GM19397 (cell line): Measurements from ENCODE around the gene CDKAL1.
A peak's percentile ranks its signal among the peaks of the same experiment; 100 is the strongest.

Experiments
- ATAC-seq: cut with Tn5 transposase; IDR thresholded peaks from one replicate; pipeline ENCODE4 v1.9.1; 2021; ENCODE audit warnings: mild to moderate bottlenecking, moderate library complexity; ENCODE audit not compliant: unreplicated experiment

Gene CDKAL1

DNA sequence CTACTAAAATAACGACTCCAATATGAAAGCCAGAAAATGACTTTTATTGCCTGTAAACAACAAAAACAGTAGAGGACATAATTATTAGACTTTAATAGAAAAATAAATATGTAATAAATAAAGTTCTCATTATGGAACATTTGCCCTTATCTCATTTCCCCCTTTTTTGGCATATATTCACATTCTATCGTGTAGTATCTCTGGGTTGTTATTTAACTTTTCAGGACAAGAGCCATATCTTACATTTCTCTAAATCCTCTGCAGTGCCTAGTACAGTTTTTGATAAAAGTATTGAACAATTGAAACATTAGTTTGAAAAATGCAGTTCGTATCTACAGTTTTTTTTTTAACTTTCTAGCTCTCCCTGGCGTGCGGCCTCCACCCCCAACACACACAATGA, 617.3 kb downstream of the CDKAL1 start:
- ATAC-seq: no peak

DNA sequence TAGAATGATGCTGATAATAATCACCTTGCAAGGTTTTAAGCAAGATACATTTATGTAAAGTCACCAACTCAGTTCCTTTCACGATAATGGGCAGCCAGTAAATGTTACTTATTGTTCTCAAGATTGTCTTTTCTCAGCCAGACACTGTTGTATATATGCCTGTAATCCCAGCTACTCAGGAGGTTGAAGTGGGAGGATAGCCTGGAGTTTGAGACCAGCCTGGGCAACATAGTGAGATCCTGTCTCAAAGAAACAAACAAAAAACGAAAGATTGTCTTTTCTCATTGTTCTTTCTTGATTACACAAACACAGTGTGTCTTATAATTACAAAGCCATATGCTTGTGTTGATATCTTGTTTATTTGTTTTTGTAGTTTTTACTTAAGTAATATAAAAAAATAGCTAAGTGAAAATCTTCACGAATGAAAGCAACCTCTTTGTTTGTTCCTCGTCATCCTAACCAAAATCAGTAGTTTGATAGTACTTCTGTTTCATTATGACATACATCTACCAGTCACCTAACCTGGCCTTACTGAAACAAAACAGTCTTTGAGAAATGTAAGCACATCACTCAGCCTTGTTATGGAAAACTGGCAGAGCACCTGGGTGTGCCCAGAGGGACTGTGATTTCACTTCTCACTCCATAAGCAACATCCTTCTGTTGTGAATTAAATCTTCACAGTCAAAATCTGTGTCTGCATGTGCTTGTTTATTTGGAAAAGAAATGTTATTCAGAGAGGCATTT, 623.1 kb downstream of the CDKAL1 start:
- ATAC-seq: peak; percentile 63

DNA sequence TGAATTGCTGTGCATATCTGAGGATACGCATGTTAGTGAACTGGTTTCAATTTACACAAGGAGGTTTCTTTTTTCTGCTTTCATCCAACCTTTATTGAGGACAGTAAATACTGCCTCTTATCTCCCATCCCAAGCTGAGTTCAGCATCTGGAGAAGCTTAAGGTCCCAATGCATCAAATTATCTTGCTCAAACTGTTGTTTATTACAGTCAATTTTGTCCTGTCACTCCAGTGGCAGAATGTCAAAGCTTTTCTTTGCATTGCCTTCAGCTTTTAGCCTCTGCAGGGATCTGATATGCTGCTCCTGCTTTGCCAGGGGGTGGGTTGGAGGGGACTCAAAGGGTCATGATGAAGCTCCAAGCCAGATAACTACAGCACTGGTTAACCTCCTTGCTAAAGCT, 623.9 kb downstream of the CDKAL1 start:
- ATAC-seq: no peak

DNA sequence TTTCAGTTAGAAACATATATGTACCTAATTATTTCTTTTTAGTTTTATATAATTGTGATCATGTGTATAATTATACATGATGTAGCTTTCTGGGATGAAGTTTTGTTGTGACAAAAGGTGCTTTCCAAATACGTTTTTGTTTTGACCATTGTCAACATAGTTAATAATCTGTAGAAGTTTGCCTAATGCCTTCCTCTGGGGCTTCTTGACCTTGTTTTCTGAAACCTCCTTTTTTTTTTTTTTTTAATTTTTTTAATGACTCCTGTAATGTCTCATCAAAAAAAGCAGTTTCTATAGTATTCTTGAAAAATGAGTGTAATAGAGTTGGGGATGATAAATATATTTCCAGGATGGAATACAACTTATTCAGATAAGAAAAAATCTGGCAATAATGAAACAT, 624.6 kb downstream of the CDKAL1 start:
- peak; percentile 46 for ATAC-seq

DNA sequence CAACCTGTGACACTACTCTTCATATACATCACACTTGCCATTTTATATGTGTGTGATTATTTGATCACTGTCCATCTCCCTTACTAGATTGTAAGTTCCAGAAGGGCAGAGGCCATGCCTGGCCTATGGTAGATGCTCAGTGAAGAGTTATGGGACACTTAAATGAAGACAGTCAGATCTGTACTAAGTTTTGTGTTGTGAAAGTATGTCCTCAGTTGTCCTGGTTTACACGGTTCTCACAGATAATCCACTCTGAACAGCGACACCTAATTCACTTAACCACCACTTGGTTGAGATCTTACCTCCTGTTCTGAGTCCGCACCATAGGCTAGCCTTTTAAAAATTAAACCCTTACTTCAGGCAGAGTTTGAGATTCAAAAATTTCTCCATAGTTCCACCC, 625.2 kb downstream of the CDKAL1 start:
- no peak for ATAC-seq

DNA sequence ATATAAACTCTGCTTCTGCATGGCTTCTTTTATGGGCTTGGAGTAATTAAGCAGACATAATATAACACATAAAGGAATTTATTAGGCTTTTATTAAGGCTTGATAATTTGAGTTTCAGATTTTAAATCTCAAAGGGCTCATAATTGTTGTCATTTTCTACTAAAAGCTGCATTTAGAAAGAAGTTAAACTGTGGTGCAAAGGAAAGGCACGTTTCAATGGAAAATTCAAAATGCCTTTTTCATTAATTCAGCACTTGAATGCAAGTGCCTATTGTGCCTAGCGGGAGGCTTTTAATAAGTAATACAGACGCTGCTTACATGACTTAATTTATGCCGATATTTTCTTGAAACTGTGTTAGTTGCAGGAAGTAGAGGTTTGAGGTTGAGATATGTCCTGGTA, 627.5 kb downstream of the CDKAL1 start:
- ATAC-seq: no peak

DNA sequence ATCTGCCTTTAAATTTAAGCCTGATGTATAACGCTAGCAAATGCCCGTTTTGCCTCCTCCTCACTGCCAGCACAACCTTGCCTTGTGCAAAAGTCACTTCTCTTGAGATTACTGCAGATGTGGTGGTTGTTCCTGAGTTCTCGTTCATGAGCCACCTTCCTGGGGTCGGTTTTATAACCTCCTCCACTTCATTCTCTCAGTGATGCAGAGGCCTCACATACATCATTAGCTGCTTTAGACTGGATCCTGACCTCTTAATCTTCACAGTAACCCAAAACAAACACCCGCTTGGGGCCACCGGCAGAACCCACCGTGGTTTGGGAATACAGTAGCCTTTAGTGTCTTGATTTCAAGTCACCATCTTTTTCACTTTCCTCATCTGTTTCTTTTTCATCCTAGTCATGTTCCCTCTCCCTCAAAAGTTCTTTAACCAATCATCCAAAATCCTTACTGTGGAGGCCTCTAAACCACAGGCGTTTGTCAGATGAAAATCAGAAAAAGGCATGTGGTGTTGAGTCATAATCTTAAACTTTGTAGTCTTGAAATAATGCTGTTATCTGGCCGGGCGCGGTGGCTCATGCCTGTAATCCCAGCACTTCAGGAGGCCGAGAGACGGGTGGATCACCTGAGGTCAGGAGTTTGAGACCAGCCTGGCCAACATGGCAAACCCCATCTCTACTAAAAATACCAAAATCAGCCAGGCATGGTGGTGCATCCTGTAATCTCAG, 629.0 kb downstream of the CDKAL1 start:
- ATAC-seq: no peak

DNA sequence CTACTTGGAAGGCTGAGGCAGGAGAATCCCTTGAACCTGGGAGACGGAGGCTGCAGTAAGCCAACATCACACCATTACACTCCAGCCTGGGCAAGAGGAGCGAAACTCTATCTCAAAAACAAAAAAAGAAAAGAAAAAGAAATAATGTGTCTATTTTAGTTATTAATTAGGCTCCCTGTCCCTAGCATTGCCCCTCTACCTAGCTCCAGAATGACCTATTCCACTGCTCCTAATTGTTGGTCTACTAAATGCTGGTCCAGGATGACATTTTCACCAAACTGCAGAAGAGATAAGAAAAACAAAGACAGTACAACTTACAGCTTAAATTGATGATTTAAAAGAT, 629.6 kb downstream of the CDKAL1 start:
- ATAC-seq: no peak

DNA sequence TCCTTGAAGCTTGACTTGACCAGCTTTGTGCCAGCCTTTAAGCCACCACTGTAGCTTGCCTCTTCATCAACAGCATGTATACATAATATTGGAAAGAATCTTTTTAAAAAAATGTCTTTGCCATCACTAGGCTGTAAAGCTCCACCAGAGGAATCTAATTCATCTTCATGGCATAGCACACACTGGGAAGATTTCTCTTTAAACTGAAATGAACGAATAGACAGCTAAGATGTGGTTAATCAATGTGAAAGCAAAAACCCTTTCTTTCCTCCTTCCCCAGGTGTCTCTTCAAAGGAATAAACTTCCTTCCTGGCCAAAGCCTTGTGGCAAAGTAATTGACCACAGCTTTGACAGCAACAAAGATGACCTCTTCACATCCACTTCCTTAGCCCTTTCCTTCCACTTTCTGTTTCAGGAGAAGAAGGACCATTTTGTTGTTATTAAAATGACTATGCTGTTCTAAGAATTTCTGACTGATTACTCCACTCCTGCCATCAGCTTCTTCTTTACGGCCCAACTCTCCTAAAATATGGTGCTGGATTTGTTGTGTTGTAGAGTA, 630.6 kb downstream of the CDKAL1 start:
- ATAC-seq: peak; percentile 44

DNA sequence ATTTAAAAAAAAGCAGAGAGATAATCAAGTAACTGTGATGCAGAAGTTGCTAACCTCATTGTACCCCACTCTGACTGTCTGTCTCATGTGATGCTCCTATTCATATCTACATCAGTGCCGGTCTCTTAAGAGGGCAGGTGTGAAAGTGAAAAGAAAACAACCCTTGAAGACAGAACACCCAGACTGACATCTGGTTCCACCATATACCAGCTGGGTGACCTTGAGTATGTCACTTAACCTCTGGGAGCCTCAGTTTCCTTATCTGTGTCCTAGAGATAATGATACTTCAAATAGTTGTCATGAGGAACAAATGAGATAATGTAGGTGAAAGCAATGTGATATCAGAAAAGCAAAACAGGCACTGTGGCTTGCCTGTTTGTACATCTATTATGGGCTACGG, 632.5 kb downstream of the CDKAL1 start:
- peak; percentile 63 for ATAC-seq

DNA sequence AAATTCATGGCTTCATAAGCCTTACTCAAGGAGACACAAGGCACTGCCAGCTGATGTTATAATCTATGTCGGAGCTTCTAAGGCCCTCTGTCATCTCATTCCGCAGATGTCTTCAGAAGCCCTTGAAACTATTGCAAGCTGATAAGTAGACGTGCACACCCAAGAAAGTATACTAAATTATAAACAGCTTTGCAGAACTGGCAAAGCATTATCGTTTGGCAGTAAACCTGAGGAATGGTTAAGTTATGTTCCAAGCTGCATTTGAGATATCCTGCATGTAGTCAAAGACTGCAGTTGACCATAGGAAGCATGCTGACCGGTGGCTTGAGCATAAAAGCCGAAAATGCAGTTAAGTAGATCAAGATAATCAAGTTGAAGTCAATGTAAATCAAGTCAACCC, 633.5 kb downstream of the CDKAL1 start:
- no peak for ATAC-seq

DNA sequence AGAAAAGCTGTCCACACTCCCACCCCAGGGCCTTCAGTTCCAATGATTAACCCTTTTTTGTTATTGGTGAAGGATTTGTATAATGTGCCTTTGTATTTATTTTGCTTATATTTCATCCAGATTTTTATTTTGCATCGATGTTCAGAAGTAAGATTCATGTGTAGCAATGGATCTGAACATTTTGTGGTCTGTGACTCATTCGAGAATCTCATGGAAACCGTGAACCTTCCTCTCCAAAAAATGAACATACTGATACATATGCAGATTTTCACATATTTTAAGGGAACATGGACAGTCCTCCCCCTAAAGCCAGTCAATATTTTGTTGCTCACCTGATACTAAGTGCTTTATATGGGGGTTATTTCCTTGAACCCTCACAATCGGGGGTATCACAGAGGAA, 637.5 kb downstream of the CDKAL1 start:
- ATAC-seq: no peak

DNA sequence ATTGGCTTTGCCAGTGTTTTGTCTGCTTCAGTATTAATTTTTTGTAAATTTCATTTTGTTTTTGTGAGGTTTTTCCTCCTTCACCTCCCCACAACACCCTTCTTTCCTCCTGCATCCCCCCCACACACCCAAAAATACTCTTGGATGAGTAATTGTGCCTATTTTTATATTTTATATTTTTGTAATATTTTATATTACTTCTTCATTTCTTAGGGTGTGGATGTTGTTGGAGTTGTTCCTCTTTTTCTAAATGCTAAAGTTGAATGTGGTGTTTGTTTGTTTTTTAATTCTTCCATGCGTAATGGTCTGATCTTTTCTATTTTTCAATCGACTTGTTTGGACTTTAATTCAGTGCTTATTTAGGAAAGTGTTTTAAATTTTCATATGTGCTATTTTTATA, 638.8 kb downstream of the CDKAL1 start:
- ATAC-seq: no peak

DNA sequence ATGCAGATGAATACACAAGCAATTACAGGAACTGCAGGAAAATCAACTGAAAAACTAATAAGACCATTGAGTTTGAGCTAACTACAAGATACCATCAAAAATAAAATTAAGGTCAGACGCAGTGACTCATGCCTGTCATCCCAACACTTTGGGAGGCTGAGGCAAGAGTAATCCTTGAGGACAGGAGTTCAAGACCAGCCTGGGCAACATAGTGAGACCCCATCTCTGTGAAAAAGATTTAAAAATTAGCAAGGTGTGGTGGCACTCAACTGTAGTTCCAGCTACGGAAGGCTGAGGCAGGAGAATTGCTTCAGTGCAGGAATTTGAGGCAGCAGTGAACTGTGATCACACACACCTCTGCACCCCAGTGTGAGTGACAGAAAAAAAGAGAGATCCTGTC, 639.4 kb downstream of the CDKAL1 start:
- ATAC-seq: no peak

DNA sequence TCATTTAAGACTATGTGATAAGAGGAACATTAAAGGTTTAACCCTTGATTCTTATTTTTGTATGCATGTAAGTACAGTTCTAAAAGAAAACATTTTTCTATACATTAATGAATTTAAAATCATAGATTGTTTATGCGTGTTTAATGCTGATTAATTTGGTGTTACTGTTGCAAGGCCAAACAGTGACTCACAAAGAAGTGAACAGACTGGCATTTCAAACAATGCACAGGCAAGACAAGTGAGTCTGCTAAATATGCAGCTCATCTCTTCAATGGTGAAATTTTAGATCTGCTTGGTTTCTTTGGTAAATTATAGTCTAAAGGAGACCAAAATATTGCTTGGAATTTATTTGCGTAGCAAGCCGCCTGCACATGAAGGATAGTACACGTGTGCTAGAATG, 641.9 kb downstream of the CDKAL1 start:
- ATAC-seq: no peak

DNA sequence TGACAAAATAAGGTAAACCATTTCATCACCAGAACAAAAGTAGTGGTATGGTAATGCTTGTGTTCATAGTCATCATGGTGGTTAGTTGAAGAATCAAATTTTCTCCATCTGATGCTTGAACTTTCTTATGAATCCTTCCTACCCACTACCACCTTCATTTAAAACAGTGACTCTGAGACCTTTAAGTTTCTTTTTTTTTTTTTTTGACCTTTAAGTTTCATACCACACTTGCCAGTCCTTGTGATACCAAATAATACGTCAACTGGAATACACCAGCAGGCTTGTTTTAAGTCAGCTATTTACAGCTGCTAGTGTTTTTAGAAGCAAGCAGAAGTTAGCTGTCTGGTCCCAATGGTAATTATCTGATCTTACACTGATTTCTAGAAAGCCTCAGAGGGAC, 645.9 kb downstream of the CDKAL1 start:
- no peak for ATAC-seq

DNA sequence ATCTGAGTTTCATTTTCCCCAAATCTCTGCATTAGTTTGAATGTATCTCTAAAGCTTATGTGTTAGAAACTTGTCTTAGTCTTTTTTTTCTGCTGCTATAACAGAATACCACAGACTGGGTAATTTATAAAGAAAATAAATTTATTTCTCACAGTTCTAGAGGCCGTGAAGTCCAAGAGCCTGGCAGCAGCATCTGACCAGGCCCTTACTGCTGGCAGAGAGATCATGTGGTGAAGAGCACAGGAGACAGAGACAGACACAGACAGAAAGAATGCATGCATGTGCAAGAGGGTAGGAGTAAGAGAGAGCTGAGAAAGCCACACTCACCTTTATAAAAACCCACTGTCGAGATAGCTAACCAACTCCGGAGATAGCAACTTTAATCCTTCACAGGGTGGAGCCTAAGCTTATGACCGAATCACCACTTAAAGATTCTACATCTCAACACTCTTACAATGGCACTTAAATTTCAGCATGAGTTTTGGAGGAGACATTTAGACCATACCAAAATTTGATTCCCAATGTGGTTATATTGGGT, 646.6 kb downstream of the CDKAL1 start:
- ATAC-seq: no peak

DNA sequence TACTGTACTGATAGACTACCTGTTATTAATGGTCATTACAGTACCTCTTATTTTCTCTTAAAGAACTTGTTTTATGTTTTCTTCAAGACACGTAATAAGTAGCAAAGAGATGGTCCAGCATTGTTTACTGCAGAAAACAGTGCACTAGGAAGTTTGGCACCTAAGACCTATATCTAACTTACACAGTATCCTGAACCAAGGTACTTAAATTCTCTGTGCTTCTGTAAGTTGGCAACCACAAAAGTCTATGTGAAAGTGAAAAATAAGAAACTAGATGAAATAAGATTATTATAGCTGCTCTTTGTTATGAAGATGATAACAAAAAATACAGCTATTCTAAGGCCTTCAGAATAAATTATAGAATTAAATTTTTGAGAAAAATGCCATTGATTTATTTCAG, 647.6 kb downstream of the CDKAL1 start:
- no peak for ATAC-seq

DNA sequence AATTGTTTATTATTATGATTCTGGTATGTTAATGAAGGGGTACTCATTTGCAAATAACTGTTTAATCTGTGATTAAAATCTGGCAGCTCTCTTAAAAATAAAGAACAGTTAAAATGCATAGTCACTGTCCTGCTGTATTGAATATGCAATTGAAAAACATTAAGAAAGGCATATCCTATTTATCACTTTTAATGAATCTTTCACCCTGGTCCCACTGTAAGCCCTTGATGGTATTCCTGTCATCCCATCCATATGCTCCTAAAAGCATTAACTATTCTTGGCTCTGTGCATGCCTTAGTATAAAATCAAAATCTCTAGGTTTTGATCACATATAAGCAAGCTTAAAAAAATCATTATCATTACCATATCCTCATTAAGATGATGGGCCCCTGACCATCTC, 648.3 kb downstream of the CDKAL1 start:
- no peak for ATAC-seq

DNA sequence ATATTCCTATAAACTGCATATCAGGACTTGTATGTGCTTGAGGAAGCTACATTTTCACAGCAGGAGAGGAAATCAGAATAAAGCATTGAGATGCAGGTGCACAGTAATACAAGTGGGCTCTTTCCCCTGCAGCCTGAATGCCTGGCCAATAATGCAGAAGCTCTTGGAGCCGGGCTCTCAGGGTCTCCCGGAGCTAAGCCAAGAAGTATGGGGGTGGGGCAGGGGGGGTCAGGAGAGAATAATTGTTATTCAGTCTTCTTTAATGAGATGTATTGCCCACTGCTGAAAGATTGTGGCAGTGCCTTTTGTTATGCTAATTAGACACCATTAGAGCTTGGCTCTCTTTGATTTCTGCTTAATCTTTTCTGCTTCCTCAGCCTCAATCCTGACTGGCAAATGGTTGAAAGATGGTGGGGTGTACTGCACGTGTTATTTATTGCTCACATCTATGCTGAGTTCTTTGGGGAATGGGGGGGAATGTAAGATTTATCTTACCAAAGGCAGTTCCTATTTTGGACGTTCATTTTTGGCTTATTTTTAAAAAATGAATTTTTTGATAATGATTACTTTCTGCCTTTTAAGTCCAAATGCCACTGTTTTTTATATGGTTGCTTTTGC, 651.7 kb downstream of the CDKAL1 start:
- ATAC-seq: no peak

DNA sequence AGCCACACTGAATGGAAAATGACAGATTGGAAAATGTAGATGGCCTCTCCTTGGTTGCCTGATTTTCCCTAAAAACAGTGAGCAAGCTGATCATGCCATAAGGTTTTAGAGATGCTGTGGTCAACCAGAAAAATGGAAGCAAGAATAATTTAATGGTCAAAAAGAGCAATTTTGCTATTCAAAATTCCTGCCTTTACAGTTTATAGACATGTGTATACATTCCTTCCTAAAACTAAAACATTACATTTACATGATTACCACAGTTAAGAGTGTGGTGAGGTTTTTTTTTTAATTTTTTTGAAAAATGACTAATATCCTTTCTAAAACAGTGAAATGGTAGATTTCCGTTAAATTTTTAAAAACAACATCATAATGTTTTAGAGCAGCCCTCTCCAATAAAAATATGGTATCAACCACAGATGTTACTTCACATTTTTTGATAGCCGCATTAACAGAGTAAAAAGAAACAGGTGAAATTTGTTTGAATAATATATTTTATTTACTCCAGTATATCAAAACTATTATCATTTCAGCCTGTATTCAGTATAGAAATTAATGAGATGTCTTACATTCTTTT, 652.3 kb downstream of the CDKAL1 start:
- ATAC-seq: no peak
